ENCODE measurements around the gene NOTUM. TPM values are rescaled to one million over a fixed set of nuclear protein-coding genes. Genes with fewer than 3 reads are reported as not detected.

NOTUM gene
- total and polyA plus RNA-seq, 10 of the 15 experiments (the other 5 are each of a cell fraction or from before 2014, with no cell fraction given): 0.04 to 0.13 TPM; not detected in 8

DNA sequence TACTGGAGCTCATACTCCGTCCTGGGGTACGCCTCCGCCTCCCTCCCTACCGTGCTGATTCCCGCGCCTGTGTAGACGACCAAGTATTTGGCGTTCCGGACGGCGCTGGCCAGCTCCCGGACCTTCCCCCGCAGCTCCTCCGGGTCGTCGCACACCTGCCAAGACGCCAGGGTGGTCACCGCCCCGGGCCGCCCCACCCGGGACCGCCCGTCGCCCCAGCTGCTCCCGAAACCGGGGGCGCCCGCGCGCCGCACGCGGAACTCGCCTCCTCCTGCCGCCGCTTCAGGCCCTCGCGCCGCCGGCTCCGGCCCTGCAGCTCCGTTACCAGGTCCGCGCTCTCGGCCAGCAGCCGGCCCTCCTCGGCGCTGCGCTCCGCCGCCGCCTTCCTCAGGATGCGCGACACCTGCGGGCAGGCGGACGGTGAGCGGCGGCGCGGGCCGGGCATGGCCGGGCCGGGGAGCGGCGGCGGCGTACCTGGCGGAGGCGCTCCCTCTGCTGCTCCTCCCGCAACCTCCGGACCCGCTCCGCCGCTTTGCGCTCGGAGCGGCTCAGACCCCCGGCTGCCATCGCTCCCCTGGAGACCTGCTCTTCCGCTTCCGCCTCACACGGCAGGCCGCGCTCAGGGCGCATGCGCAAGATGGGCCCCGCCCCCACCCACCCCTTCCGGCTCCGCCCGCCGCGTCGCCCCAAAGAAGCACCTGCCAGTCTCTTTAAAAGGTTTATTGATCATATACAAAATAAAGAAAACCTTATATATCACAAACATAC lies 43.2 kb downstream of the NOTUM start, which contains the start of gene SIRT7 (continued):
- TF ChIP-seq, protein P1, sequence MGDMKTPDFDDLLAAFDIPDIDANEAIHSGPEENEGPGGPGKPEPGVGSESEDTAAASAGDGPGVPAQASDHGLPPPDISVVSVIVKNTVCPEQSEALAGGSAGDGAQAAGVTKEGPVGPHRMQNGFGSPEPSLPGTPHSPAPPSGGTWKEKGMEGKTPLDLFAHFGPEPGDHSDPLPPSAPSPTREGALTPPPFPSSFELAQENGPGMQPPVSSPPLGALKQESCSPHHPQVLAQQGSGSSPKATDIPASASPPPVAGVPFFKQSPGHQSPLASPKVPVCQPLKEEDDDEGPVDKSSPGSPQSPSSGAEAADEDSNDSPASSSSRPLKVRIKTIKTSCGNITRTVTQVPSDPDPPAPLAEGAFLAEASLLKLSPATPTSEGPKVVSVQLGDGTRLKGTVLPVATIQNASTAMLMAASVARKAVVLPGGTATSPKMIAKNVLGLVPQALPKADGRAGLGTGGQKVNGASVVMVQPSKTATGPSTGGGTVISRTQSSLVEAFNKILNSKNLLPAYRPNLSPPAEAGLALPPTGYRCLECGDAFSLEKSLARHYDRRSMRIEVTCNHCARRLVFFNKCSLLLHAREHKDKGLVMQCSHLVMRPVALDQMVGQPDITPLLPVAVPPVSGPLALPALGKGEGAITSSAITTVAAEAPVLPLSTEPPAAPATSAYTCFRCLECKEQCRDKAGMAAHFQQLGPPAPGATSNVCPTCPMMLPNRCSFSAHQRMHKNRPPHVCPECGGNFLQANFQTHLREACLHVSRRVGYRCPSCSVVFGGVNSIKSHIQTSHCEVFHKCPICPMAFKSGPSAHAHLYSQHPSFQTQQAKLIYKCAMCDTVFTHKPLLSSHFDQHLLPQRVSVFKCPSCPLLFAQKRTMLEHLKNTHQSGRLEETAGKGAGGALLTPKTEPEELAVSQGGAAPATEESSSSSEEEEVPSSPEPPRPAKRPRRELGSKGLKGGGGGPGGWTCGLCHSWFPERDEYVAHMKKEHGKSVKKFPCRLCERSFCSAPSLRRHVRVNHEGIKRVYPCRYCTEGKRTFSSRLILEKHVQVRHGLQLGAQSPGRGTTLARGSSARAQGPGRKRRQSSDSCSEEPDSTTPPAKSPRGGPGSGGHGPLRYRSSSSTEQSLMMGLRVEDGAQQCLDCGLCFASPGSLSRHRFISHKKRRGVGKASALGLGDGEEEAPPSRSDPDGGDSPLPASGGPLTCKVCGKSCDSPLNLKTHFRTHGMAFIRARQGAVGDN (IDR thresholded peaks at IDR 0.05): peak; percentile 82; the same call in 1 of the 2 replicates
- TF ChIP-seq, protein P2, sequence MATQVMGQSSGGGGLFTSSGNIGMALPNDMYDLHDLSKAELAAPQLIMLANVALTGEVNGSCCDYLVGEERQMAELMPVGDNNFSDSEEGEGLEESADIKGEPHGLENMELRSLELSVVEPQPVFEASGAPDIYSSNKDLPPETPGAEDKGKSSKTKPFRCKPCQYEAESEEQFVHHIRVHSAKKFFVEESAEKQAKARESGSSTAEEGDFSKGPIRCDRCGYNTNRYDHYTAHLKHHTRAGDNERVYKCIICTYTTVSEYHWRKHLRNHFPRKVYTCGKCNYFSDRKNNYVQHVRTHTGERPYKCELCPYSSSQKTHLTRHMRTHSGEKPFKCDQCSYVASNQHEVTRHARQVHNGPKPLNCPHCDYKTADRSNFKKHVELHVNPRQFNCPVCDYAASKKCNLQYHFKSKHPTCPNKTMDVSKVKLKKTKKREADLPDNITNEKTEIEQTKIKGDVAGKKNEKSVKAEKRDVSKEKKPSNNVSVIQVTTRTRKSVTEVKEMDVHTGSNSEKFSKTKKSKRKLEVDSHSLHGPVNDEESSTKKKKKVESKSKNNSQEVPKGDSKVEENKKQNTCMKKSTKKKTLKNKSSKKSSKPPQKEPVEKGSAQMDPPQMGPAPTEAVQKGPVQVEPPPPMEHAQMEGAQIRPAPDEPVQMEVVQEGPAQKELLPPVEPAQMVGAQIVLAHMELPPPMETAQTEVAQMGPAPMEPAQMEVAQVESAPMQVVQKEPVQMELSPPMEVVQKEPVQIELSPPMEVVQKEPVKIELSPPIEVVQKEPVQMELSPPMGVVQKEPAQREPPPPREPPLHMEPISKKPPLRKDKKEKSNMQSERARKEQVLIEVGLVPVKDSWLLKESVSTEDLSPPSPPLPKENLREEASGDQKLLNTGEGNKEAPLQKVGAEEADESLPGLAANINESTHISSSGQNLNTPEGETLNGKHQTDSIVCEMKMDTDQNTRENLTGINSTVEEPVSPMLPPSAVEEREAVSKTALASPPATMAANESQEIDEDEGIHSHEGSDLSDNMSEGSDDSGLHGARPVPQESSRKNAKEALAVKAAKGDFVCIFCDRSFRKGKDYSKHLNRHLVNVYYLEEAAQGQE (IDR thresholded peaks at IDR 0.05; ENCODE audit: low read depth, low read length): no peak
- TF ChIP-seq RELA (IDR thresholded peaks at IDR 0.05; ENCODE audit: borderline replicate concordance, partially characterized antibody) (no peak), MEF2A (IDR thresholded peaks at IDR 0.05; ENCODE audit: insufficient read depth, low read depth, low read length) (no peak), PAX5 (IDR thresholded peaks at IDR 0.05; ENCODE audit: borderline replicate concordance, low read depth, low read length) (no peak), RAD21 (IDR thresholded peaks at IDR 0.05; ENCODE audit: insufficient read depth, low read depth, low read length) (no peak), STAT1 (conservative IDR thresholded peaks at IDR 0.05) (no peak)
